Epidermal melanocyte (primary cell): ENCODE measurements around the gene AP5Z1.
"Not testable (repeated sequence)": the region's sequence is repeated elsewhere in the genome, so short reads cannot be mapped to it uniquely, and the experiment has no call there.

Source experiments
- DNase-seq: peaks from one replicate; pipeline ENCODE4 v3.0.0; 2011; ENCODE audit warnings: low spot score; ENCODE audit not compliant: insufficient read length

AP5Z1 gene

GRCh38 chr7:4800926-4801838 is 25.8 kb downstream of the AP5Z1 start:
- DNase-seq = no peak

DNA sequence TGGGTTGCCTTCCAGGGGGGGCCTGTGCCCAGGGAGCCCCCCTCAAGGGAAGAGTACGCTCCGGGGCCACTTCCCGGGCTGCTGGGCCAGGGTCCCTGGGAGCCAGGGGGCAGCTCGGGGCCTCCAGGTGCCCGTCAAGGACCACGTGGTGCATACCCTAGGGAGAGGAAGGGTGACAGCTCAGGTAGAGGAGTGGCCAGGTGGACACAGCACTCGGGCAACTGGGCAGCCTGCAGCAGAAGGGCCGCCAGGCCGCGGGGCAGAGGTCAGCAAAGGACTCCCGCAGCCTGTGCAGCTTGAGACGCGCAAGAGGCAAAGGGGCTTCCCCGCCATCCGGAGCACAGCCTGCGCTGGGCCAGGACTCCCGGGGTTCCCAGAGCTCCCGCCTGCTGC is 26.4 kb downstream of the AP5Z1 start:
- no peak for DNase-seq

DNA sequence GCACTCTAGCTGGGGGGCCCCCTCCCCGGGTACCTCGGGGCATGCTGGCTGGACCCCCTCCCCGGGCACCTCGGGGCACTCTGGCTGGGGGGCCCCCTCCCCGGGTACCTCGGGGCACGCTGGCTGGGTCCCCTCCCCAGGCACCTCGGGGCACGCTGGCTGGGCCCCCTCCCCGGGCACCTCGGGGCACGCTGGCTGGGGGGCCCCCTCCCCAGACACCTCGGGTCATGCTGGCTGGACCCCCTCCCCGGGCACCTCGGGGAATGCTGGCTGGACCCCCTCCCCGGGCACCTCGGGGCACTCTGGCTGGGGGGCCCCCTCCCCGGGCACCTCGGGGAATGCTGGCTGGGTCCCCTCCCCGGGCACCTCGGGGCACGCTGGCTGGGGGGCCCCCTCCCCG is 27.2 kb downstream of the AP5Z1 start:
- not testable (repeated sequence) for DNase-seq

GRCh38 chr7:4803397-4804241 is 28.2 kb downstream of the AP5Z1 start:
- no peak for DNase-seq

- DNase-seq = no peak
These were observed 29.9 kb downstream of the AP5Z1 start for GRCh38 chr7:4805110-4805983.

GRCh38 chr7:4805984-4806300 is 30.5 kb downstream of the AP5Z1 start:
- no peak for DNase-seq

GRCh38 chr7:4806983-4807597 is 31.7 kb downstream of the AP5Z1 start:
- DNase-seq = no peak

DNA sequence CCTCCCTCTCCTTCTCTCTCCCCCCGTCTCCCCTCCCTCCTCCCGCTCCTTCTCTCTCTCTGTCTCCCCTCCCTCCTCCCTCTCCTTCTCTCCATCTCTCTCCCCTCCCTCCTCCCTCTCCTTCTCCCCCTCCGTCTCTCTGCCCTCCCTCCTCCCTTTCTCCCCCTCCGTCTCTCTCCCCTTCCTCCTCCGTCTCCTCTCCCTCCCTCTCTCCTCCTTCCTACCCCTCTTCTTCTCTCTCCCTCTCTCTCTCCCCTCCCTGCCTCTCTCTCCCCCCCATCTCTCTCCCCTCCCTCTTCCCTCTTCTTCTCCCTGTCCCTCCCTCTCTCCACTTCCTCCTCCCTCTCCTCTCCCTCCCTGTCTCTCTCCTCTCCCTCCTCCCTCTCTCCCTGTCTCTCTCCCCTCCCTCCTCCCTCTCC is 32.2 kb downstream of the AP5Z1 start:
- DNase-seq = no peak

GRCh38 chr7:4808026-4808425 is 32.6 kb downstream of the AP5Z1 start:
- DNase-seq = peak; percentile 39

DNA sequence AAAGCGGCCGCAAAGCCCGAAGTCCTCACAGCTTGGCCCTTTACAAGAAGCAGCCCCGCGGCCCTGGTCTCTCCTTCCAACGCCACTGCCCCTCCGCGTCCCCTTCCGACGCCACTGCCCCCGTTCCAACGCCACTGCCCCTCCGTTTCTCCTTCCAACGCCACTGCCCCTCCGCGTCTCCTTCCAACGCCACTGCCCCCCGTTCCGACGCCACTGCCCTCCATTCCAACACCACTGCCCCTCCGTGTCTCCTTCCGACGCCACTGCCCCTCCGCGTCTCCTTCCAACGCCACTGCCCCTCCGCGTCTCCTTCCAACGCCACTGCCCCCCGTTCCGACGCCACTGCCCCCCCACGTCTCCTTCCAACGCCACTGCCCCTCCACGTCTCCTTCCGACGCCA is 33.1 kb downstream of the AP5Z1 start:
- no peak for DNase-seq

GRCh38 chr7:4809091-4809591 is 33.7 kb downstream of the AP5Z1 start:
- peak; percentile 58 for DNase-seq

GRCh38 chr7:4809666-4810065 is 34.2 kb downstream of the AP5Z1 start:
- no peak for DNase-seq

- no peak for DNase-seq
These were observed 39.0 kb downstream of the AP5Z1 start for GRCh38 chr7:4814433-4814832.

DNA sequence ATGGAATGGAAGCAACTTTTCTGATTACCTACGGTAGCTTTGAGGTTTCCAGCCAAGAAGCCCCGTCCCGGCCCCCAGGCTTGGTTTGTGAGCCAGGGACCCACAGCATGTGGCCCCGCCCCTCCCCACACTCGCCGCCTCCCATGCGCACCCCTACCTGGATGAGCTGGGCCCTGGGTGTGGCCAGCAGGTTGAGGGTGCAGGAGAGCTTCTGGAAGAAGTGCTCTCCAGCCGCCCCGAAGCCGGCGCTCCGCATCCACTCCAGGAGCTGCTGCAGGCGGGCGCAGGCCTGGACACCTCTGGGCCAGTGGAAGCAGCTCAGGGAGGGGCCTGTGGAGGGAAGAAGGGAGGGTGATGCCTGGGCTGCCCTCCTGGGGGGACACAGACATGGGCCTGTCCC is 39.7 kb downstream of the AP5Z1 start:
- no peak for DNase-seq

GRCh38 chr7:4815609-4816418 is 40.4 kb downstream of the AP5Z1 start:
- DNase-seq = no peak

DNA sequence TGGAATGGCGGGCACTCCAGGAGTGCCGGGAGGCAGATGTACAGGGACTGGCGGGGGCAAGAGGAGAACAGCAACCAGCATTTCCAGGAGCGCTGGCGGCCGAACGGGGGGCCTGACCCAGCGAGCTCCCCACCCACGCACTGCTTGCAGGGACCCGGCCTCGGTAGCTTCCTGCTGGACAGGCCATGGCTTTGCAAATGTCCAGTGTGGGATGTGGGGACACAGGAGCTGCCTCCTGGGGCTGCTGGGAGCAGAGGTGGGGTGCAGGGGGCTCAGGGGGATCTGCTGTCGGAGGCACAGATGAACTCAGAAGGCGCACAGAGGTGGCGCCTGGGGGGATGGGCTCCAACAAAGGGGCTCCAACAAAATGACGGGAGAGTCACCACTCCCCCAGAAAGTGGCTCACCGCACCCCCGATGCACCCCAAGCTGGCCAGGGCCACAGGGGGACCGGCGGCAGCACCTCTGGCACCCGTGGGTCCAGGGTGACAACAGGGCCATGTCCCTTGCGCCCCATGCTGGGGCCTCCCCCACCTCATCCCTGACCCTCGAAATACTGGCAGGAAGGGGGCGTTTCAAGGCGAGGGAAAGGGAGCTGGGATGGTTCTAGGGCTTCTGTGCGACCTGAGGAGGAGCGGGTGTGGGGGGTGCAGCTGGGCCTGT is 41.1 kb downstream of the AP5Z1 start:
- DNase-seq = no peak

DNA sequence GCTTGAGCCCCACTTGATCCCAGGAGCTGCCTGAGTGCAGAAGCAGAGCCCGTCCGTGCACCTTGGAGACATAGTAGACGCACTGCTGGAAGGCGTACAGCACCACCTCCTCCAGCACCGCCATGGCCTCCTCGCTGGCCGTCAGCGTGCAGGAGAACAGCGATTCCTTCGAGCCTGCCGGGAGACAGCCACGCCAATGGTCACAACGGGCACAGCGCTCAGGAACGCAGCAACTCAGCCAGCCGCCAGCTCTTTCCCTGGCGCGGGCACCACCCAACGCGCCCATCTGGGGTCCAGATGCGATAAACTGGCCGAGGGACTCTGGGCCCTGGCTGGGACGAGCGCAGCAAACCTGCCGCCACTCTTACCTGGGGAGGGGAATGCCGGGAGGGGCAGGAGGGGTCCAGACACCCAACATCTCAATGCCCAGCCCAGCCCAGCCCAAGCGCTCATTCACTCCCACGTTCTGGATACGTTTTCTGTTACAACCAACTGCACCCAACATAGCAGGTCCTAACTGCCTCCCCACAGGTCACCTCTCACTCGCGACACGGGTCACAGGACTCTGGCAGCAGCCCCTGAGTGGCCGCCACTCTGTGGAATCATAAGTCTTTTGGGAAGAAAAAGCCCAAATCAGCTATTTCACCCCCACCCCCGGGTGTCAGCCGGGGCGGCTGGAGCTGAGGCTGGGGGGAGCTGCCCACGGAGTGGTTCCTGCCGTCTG is 41.9 kb downstream of the AP5Z1 start:
- DNase-seq = no peak

DNA sequence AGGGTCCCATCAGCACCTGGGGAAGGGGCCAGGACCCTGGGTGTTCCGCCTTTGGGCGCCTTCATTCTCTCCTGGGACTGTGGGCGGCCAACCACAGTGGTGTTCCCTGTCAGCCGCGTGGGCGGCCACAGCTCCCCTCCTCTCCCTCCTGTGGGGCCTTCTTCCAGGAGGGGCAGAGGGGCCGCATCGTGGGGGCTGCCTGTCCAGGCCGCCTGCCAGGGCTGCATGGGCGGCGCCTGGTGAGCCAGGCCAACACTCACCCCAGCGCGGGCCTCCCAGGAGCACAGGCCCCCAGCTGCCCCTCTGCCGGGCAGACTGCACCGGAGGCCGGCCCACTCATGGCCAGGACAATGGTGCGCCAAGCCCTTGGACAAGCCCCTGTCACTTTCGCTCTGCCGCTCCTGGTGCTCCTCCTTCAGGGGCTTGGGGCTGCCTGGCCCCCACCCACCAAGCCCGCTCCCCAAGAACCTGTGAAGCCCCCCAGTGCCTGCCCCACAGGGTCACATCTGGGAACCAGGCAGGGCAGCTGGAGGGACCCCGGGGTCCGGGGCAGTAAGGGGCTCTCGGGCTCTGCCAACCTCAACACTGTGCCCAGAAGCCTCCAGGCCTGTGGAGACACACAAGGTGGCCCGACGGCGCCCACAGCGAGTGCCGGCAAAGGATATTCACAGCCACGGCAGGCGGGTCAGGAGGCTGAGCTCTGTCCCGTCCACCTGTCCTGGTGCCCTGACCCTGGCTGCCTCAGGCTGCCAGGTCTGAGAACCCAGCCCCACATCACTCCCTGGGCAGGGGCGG is 42.8 kb downstream of the AP5Z1 start:
- no peak for DNase-seq
